K562 (cell line): Measurements from ENCODE around the gene NT5DC4. TPM values are rescaled to one million over a fixed set of nuclear protein-coding genes. Genes with fewer than 3 reads are reported as not detected.
A peak's percentile ranks its signal among the peaks of the same experiment; 100 is the strongest.

Experiments
- ATAC-seq: fragments of 200-7000 bp; cut with Tn5 transposase; 3 replicates; pipeline ENCODE4 v1.9.1; 2020; ENCODE audit warnings: moderate library complexity
- BruUV-seq: library from RNA; stranded (reverse); fragments of 400-500 nt; replicated peaks from 2 replicates; lab custom pipeline; 2021; lab: Mats Ljungman, UMichigan
- CTCF ChIA-PET: fragments of 300-600 bp; formaldehyde crosslinking; extraction: SDS; loops from one replicate; lab custom pipeline; 2021; ENCODE audit warnings: low intra/inter-chr PET ratio; lab: Yijun Ruan, JAX
- POLR2A ChIA-PET: fragments of 300-600, 350-650 bp; sonication (Branson Sonifier 250); formaldehyde crosslinking; extraction: SDS; loops from one replicate; lab custom pipeline; 2021; ENCODE audit warnings: antibody characterized with exemption, inconsistent platforms; lab: Yijun Ruan, JAX
- DNase-seq, 4 experiments: peaks; one replicate each; pipeline versions ENCODE4 v3.0.0 to v3.0.0-alpha.2; 2011 to 2018; ENCODE audit warnings: low spot score in 3 of 4, mixed read lengths in 3 of 4; ENCODE audit errors: extremely low read depth in 1 of 4
- FAIRE-seq: peaks from 2 replicates; lab custom pipeline; 2011; peaks lifted over from hg19 to GRCh38; lab: Jason Lieb, UNC
- H2AFZ ChIP-seq: 2 replicates; pipeline ENCODE4 v1.6.0; 2011; ENCODE audit warnings: low read depth, low read length, control low read depth, inconsistent platforms
- H3K27ac ChIP-seq: fragments of 200-600 bp; 3 replicates; pipeline ENCODE4 v1.8.0; 2011; ENCODE audit warnings: low read depth, mild to moderate bottlenecking, control low read depth, inconsistent platforms, low read length, moderate library complexity, mixed read lengths; ENCODE audit errors: extremely low read depth
- H3K27me3 ChIP-seq, 2 experiments: fragments of 300-600 bp in 1 of 2; 2 replicates in 1 of 2; 3 replicates in 1 of 2; pipeline versions ENCODE4 v1.6.0 to v1.8.0; 2011; ENCODE audit warnings: inconsistent platforms in 2 of 2, low read length in 2 of 2, mild to moderate bottlenecking in 1 of 2, mixed read lengths in 1 of 2, moderate library complexity in 1 of 2; ENCODE audit not compliant: control insufficient read depth in 2 of 2, insufficient read depth in 2 of 2
- H3K36me3 ChIP-seq: fragments of 300-600 bp; 3 replicates; pipeline ENCODE4 v1.8.0; 2011; ENCODE audit warnings: mild to moderate bottlenecking, low read length, inconsistent platforms; ENCODE audit not compliant: control insufficient read depth, insufficient read depth
- H3K4me1 ChIP-seq, 2 experiments: fragments of 200-600 bp in 1 of 2; replicated peaks in 1 of 2; 2 replicates in 1 of 2; 3 replicates in 1 of 2; pipeline versions ENCODE4 v1.5.1 to v1.8.0; 2011; ENCODE audit warnings: inconsistent platforms in 2 of 2, low read length in 2 of 2, mild to moderate bottlenecking in 1 of 2, mixed read lengths in 1 of 2, moderate library complexity in 1 of 2; ENCODE audit not compliant: control insufficient read depth in 2 of 2, insufficient read depth in 2 of 2
- H3K4me2 ChIP-seq: 2 replicates; pipeline ENCODE4 v1.6.1; 2011; ENCODE audit warnings: low read length, control low read depth, inconsistent platforms, mixed read lengths; ENCODE audit not compliant: insufficient read depth
- H3K4me3 ChIP-seq: fragments of 200-600 bp; sonication (generic), shearing (Covaris generic); 2 replicates; pipeline ENCODE4 v1.5.1; 2016; ENCODE audit warnings: control low read depth, inconsistent platforms
- H3K79me2 ChIP-seq: fragments of 200-600 bp; 3 replicates; pipeline ENCODE4 v1.8.0; 2011; ENCODE audit warnings: low read length, inconsistent platforms; ENCODE audit not compliant: control insufficient read depth, insufficient read depth
- H3K9ac ChIP-seq, 2 experiments: 2 replicates each; pipeline versions ENCODE4 v1.6.0 to v1.6.1; 2011; ENCODE audit warnings: low read depth in 2 of 2, low read length in 2 of 2, control low read depth in 1 of 2, inconsistent platforms in 1 of 2, mild to moderate bottlenecking in 1 of 2, mixed read lengths in 1 of 2; ENCODE audit not compliant: insufficient read depth in 1 of 2
- H3K9me1 ChIP-seq: one replicate; pipeline ENCODE4 v1.6.0; 2011; ENCODE audit warnings: inconsistent platforms, mild to moderate bottlenecking, low read length, moderate library complexity; ENCODE audit not compliant: control insufficient read depth, insufficient read depth
- H3K9me3 ChIP-seq: replicated peaks from 2 replicates; pipeline ENCODE4 v1.5.1; 2011; ENCODE audit warnings: low read depth, low read length, inconsistent platforms; ENCODE audit not compliant: control insufficient read depth, insufficient read depth
- H4K20me1 ChIP-seq: replicated peaks from 2 replicates; pipeline ENCODE4 v1.6.1; 2011; ENCODE audit warnings: low read length, inconsistent platforms, mixed read lengths; ENCODE audit not compliant: control insufficient read depth, insufficient read depth
- ATF6 ChIP-seq: sonication (generic); formaldehyde crosslinking; IDR thresholded peaks from 2 replicates; pipeline ENCODE4 v1.4.0; 2020; ENCODE audit warnings: mild to moderate bottlenecking, missing genetic modification reagents
- CAMTA2 ChIP-seq: fragments of 250-450 bp; sonication (Bioruptor Pico); conservative IDR thresholded peaks from 2 replicates; pipeline ENCODE4 v1.5.1; 2022
- IRF2 ChIP-seq: sonication (generic); formaldehyde crosslinking; IDR thresholded peaks from 2 replicates; pipeline ENCODE4 v1.8.1; 2022; ENCODE audit warnings: mild to moderate bottlenecking, missing genetic modification reagents
- NFE2 ChIP-seq: IDR thresholded peaks from 2 replicates; pipeline ENCODE4 v1.6.1; 2014; ENCODE audit warnings: antibody characterized with exemption, low read depth
- NR2C1 ChIP-seq, 2 experiments: fragments of 450-650 bp; IDR thresholded peaks; 2 replicates each; pipeline ENCODE4 v1.6.1; 2017; ENCODE audit warnings: mild to moderate bottlenecking in 2 of 2, antibody characterized with exemption in 1 of 2, inconsistent platforms in 1 of 2, missing compliant biosample characterization in 1 of 2, missing genetic modification characterization in 1 of 2
- NUFIP1 ChIP-seq: fragments of 450-650 bp; IDR thresholded peaks from 2 replicates; pipeline ENCODE4 v1.6.1; 2018; ENCODE audit not compliant: partially characterized antibody
- SUPT5H ChIP-seq: fragments of 450-650 bp; IDR thresholded peaks from 2 replicates; pipeline ENCODE4 v1.6.1; 2016
- ZNF699 ChIP-seq: fragments of 250-450 bp; sonication (Bioruptor Pico); IDR thresholded peaks from 2 replicates; pipeline ENCODE4 v1.8.0; 2021; ENCODE audit warnings: mild to moderate bottlenecking, moderate library complexity; ENCODE audit not compliant: insufficient replicate concordance
- WGBS: fragments of 100-300 bp; shearing (Covaris generic); methylation state at CpG from one replicate; pipeline ENCODE4 v1.1.6; 2016; ENCODE audit warnings: low coverage, mixed read lengths; ENCODE audit not compliant: insufficient coverage; ENCODE audit errors: missing lambda C conversion rate; 5-methylcytosine and 5-hydroxymethylcytosine counted together
- in situ Hi-C: fragments of 300-500 bp; cut with MboI; formaldehyde crosslinking; loops from 4 replicates; pipeline ENCODE4 v1.15.0; 2018; ENCODE audit warnings: inconsistent platforms, mixed read lengths
- intact Hi-C: fragments of 100-400 bp; cut with micrococcal nuclease; formaldehyde crosslinking; loops from 2 replicates; pipeline ENCODE4 v1.14.2; 2022
- polyA plus RNA-seq, 8 experiments: library from polyadenylated mRNA; depleted of rRNA in 4 of 8; stranded (reverse) in 5 of 8; unstranded in 3 of 8; fragments of >200 nt; fragmentation: Nextera tagmentation in 2 of 8; fragmentation: Illumina TruSeq in 1 of 8; extraction: Ambion mirVana in 2 of 8; extraction: Trizol in 1 of 8; gene quantifications; 2 replicates each; pipeline versions ENCODE4 v1.2.1 to v1.2.3, GENCODE V29; 2011 to 2014; ENCODE audit warnings: inconsistent platforms in 1 of 8, missing spikeins in 1 of 8
- total RNA-seq, 7 experiments: library from RNA; depleted of rRNA in 6 of 7; stranded (reverse); fragments of >200 nt in 6 of 7; fragmentation: Illumina TruSeq in 2 of 7; extraction: Trizol in 2 of 7; gene quantifications; 2 replicates each; pipeline versions ENCODE4 v1.2.1 to v1.2.3, GENCODE V29; 2011 to 2021; ENCODE audit warnings: low replicate concordance in 1 of 7
- TF ChIP-seq, protein P1 (sequence below): fragments of 250-450 bp; sonication (Bioruptor Pico); IDR thresholded peaks from 2 replicates; pipeline ENCODE4 v1.5.1; 2021; ENCODE audit warnings: mild to moderate bottlenecking
- TF ChIP-seq, protein P2 (sequence below): fragments of 450-650 bp; formaldehyde crosslinking; conservative IDR thresholded peaks from 2 replicates; pipeline ENCODE4 v1.4.0; 2022; ENCODE audit warnings: mild to moderate bottlenecking, missing genetic modification characterization

Gene NT5DC4
- total and polyA plus RNA-seq, 9 of the 15 experiments (the other 6 are each of a cell fraction or from before 2014, with no cell fraction given) = 0.44 to 6.9 (median 2.5) TPM

DNA sequence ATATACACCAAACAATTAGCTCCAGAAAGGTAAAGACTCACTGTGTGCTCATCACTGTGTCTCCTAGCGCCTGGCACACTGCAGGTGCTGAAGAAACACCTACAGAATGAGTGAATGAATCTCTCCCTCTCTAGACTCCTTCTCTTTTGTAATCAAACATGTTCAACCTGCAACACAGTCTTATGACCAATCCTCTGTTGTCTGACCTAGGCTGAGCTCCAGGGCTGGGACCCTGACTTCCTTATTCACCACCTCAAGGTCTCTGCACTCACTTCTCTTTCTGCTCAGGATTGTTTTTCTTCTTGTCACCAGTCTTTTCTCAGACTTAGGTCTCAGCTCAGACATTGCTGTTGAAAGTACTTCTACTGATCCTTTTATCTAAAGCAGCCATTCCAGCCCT lies 33.7 kb downstream of the NT5DC4 start:
- ATAC-seq (no peak), DNase-seq (no peak)
- no TSS peak for BruUV-seq
- Histone ChIP-seq H3K79me2 (no peaks in the 10 kb centered on the region; the same call in 2 of the 3 replicates), H3K9ac (no peak overlapping the region), H3K4me1 (no peaks in the 10 kb centered on the region; a peak in 1 of 5 replicates), H3K36me3 (peaks cover 93% of the 10 kb centered on the region), H3K9me1 (no peaks in the 10 kb centered on the region), H3K9me3 (peaks cover 2% of the 10 kb centered on the region; the same call in 1 of the 2 replicates)
- CTCF ChIA-PET = no interaction called here
- intact Hi-C loops = loop anchor here (5.0 kb wide), 1 partner anchor 78 kb away; no protein-coding TSS in a partner anchor
- 0 out of 2 replicates have a peak, but pooled peaks have one; percentile 8 for TF ChIP-seq SUPT5H
- no peak for TF ChIP-seq ZNF699
- TF ChIP-seq, all 486 proteins: peak for 1
- in situ Hi-C loops = loop anchor here (5.0 kb wide), 1 partner anchor 123 kb away; no protein-coding TSS in a partner anchor
- Histone ChIP-seq H3K4me3 (no peak overlapping the region), H4K20me1 (no peaks in the 10 kb centered on the region), H2AFZ (no peak overlapping the region), H3K27ac (no peak overlapping the region), H3K4me2 (no peak overlapping the region), H3K27me3 (no peaks in the 10 kb centered on the region)
- POLR2A ChIA-PET = interaction anchor here (0.9 to 1.3 kb wide), 4 partner anchors 10 to 19 kb away, joined by 3 read pairs; partner anchors contain the start of gene CKAP2L
- FAIRE-seq = no peak
- WGBS = 100% methylated on average over 1 of the region's 1 CpG

DNA sequence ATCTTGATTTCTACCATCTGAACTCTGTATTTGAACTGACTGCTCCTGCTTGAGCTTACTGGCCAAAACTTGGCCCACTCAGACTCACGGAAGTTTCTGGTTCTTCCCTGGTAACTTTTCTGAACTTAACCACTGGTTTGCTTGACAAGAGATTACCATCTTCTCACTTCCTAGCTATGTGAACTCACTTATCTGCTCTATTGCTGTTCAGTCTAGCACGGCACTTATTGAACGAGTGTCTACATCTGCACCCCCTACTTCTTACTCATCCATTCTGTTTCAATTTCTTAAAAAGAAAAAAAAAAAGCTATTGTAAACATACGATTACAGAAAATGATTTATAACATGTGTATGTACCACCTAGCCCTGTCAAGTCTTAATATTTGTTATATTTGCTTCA lies 34.6 kb downstream of the NT5DC4 start:
- Histone ChIP-seq H3K4me2 (no peak overlapping the region), H3K36me3 (peaks cover 94% of the 10 kb centered on the region), H3K27ac (no peak overlapping the region), H4K20me1 (no peaks in the 10 kb centered on the region), H3K79me2 (no peaks in the 10 kb centered on the region; the same call in 2 of the 3 replicates), H3K9me1 (no peaks in the 10 kb centered on the region), H2AFZ (no peak overlapping the region), H3K27me3 (no peaks in the 10 kb centered on the region), H3K4me3 (no peak overlapping the region), H3K9ac (no peak overlapping the region), H3K4me1 (no peaks in the 10 kb centered on the region; a peak in 1 of 5 replicates), H3K9me3 (peaks cover 2% of the 10 kb centered on the region; the same call in 1 of the 2 replicates)
- intact Hi-C loops = no loop called here
- no peak for DNase-seq
- 85% methylated on average over 4 of the region's 4 CpGs for WGBS
- BruUV-seq = no TSS peak
- ChIA-PET POLR2A (interaction anchor here (1.0 to 1.3 kb wide), 4 partner anchors 11 to 20 kb away, joined by 3 to 4 read pairs (median 3); no protein-coding TSS in a partner anchor), CTCF (no interaction called here)
- no peak for ATAC-seq
- in situ Hi-C loops = no loop called here
- no peak for FAIRE-seq
- no peak for TF ChIP-seq NUFIP1
- TF ChIP-seq ATF6 = no peak
- TF ChIP-seq IRF2 (CRISPR knock-in tag) = no peak
- TF ChIP-seq, protein P1, sequence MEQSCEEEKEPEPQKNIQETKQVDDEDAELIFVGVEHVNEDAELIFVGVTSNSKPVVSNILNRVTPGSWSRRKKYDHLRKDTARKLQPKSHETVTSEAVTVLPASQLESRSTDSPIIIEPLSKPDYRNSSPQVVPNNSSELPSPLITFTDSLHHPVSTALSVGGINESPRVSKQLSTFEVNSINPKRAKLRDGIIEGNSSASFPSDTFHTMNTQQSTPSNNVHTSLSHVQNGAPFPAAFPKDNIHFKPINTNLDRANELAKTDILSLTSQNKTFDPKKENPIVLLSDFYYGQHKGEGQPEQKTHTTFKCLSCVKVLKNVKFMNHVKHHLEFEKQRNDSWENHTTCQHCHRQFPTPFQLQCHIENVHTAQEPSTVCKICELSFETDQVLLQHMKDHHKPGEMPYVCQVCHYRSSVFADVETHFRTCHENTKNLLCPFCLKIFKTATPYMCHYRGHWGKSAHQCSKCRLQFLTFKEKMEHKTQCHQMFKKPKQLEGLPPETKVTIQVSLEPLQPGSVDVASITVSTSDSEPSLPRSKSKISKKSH (CRISPR knock-in tag) = no peak
- TF ChIP-seq NR2C1 (IDR thresholded peaks at IDR 0.05) = no peak
- no peak for TF ChIP-seq NR2C1 (tag; IDR thresholded peaks at IDR 0.05)
- no peak for TF ChIP-seq NFE2
- TF ChIP-seq CAMTA2 (CRISPR knock-in tag) = no peak
- TF ChIP-seq, protein P2, sequence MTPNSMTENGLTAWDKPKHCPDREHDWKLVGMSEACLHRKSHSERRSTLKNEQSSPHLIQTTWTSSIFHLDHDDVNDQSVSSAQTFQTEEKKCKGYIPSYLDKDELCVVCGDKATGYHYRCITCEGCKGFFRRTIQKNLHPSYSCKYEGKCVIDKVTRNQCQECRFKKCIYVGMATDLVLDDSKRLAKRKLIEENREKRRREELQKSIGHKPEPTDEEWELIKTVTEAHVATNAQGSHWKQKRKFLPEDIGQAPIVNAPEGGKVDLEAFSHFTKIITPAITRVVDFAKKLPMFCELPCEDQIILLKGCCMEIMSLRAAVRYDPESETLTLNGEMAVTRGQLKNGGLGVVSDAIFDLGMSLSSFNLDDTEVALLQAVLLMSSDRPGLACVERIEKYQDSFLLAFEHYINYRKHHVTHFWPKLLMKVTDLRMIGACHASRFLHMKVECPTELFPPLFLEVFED (CRISPR knock-in tag) = no peak
